GM19239 (cell line): ENCODE measurements around the gene MYCN.

Experiments used
- DNase-seq: peaks from one replicate; pipeline ENCODE4 v3.0.0; 2011; ENCODE audit warnings: low spot score; ENCODE audit not compliant: insufficient read length
- FAIRE-seq: peaks from 2 replicates; lab custom pipeline; 2011; peaks lifted over from hg19 to GRCh38; lab: Jason Lieb, UNC

Gene MYCN

GRCh38 chr2:15990151-15991101 is 50.1 kb downstream of the MYCN start:
- DNase-seq (no peak), FAIRE-seq (no peak)

GRCh38 chr2:15991231-15991630 is 50.9 kb downstream of the MYCN start:
- no peak for FAIRE-seq
- DNase-seq: no peak

GRCh38 chr2:15992457-15993231 is 52.3 kb downstream of the MYCN start:
- DNase-seq: no peak
- no peak for FAIRE-seq

DNA sequence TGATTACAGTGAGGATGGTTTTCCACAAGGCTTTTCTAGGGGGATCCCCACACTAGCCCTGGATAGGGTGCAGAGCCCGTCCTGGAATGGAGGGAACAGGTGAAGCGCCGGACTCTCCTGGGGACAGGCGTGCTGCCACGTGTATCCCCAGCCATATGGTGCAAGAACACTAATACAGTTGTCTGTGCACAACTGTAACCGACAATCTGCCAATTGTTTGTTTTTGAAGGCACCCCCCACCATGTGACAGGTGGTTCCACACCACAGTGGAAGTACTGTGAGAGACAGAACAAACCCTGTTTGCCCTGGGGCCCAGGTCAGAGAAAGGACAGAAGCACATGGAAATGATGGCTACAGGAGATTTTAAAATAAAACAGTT is 52.9 kb downstream of the MYCN start:
- no peak for DNase-seq
- no peak for FAIRE-seq

DNA sequence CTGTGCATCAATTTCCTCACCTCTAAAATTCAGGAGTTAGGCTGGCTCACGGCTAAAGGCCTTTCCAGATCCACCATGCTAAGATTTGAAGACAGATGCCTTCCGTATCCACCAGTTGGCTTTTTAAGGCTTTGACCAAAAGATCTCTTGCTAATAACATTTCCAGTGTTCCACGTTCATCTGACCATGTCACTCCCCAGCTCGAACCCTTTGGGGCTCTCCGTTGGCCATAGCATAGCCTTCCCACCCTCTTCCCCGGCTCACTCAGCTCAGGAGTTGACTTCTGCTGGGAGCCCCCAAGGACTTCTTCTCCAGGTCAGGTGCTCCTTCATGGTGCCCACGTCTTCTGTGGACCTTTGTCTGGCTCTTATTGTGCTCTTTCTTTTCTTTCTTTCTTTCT is 53.3 kb downstream of the MYCN start:
- DNase-seq (no peak), FAIRE-seq (no peak)

- FAIRE-seq: no peak
- no peak for DNase-seq
These were observed 55.3 kb downstream of the MYCN start for GRCh38 chr2:15995603-15996002.
